ENCODE measurements around the gene RNF5.

DNA sequence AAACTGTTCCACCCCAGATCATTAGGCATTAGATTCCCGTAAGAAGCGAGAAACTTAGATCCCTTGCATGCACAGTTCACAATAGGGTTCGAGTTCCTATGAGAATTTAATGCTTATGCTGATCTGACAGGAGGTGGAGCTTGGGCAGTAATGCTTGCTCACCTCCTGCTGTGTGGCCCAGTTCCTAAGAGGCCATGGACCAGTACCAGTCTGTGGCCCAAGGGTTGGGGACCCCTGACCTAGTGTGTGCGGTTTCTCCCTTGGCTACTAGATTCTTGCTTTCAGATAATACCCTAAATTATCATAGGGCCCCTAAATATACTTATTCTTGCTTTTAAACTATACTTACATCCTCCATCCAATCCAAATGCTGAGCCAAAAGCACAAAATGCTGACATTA lies 16.2 kb downstream of the RNF5 start:
- TF ChIP-seq, protein P1, sequence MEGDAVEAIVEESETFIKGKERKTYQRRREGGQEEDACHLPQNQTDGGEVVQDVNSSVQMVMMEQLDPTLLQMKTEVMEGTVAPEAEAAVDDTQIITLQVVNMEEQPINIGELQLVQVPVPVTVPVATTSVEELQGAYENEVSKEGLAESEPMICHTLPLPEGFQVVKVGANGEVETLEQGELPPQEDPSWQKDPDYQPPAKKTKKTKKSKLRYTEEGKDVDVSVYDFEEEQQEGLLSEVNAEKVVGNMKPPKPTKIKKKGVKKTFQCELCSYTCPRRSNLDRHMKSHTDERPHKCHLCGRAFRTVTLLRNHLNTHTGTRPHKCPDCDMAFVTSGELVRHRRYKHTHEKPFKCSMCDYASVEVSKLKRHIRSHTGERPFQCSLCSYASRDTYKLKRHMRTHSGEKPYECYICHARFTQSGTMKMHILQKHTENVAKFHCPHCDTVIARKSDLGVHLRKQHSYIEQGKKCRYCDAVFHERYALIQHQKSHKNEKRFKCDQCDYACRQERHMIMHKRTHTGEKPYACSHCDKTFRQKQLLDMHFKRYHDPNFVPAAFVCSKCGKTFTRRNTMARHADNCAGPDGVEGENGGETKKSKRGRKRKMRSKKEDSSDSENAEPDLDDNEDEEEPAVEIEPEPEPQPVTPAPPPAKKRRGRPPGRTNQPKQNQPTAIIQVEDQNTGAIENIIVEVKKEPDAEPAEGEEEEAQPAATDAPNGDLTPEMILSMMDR (IDR thresholded peaks at IDR 0.05), result no peak
- no peak for TF ChIP-seq POLR2A (IDR thresholded peaks at IDR 0.05)

Data from gastroesophageal sphincter (tissue), 3 donors.